Caco-2 (cell line): ENCODE measurements around the gene KCTD21. TPM values are rescaled to one million over a fixed set of nuclear protein-coding genes. Genes with fewer than 3 reads are reported as not detected.

ENCODE experiments used
- BruUV-seq: library from RNA; stranded (reverse); fragments of 400-500 nt; replicated peaks from 2 replicates; lab custom pipeline; 2021; lab: Mats Ljungman, UMichigan
- CTCF ChIA-PET: fragments of 300-600 bp; sonication (Branson Sonifier 250); formaldehyde crosslinking; loops from one replicate; lab custom pipeline; 2022; ENCODE audit warnings: antibody characterized with exemption; lab: Charles Lee
- POLR2A ChIA-PET: fragments of 300-600 bp; sonication (Branson Sonifier 250); formaldehyde crosslinking; loops from one replicate; lab custom pipeline; 2022; ENCODE audit warnings: antibody characterized with exemption; lab: Charles Lee
- DNase-seq, 2 experiments: peaks; one replicate each; pipeline versions ENCODE4 v3.0.0 to v3.0.0-alpha.2; 2020 to 2022
- H3K27me3 ChIP-seq: replicated peaks from 2 replicates; pipeline ENCODE4 v1.6.0; 2011; ENCODE audit warnings: low read length; ENCODE audit not compliant: control insufficient read depth, insufficient read depth
- H3K36me3 ChIP-seq: 2 replicates; pipeline ENCODE4 v1.5.1; 2011; ENCODE audit warnings: low read length; ENCODE audit not compliant: control insufficient read depth, insufficient read depth
- H3K4me1 ChIP-seq: fragments of 250-450 bp; sonication (Bioruptor Pico); 2 replicates; pipeline ENCODE4 v1.5.1; 2020; ENCODE audit warnings: mild to moderate bottlenecking
- H3K4me3 ChIP-seq: 2 replicates; pipeline ENCODE4 v1.5.1; 2011; ENCODE audit warnings: low read depth, mild to moderate bottlenecking, control low read depth, low read length
- H3K9me3 ChIP-seq: fragments of 250-450 bp; sonication (Bioruptor Pico); 2 replicates; pipeline ENCODE4 v1.5.1; 2020; ENCODE audit warnings: mild to moderate bottlenecking, moderate library complexity
- H3K27ac Mint-ChIP-seq: one replicate; pipeline ENCODE4 v1.8.0; 2022; ENCODE audit warnings: mixed read lengths; ENCODE audit not compliant: unreplicated experiment
- H3K27me3 Mint-ChIP-seq: one replicate; pipeline ENCODE4 v1.8.0; 2022; ENCODE audit warnings: mixed read lengths; ENCODE audit not compliant: insufficient read depth, unreplicated experiment
- H3K36me3 Mint-ChIP-seq: one replicate; pipeline ENCODE4 v1.8.0; 2022; ENCODE audit warnings: mild to moderate bottlenecking, mixed read lengths; ENCODE audit not compliant: insufficient read depth, unreplicated experiment
- H3K4me1 Mint-ChIP-seq: one replicate; pipeline ENCODE4 v1.8.0; 2022; ENCODE audit warnings: low read depth, mixed read lengths; ENCODE audit not compliant: unreplicated experiment
- H3K4me3 Mint-ChIP-seq: one replicate; pipeline ENCODE4 v1.8.0; 2022; ENCODE audit warnings: mild to moderate bottlenecking, moderate library complexity, mixed read lengths; ENCODE audit not compliant: unreplicated experiment
- H3K9me3 Mint-ChIP-seq: one replicate; pipeline ENCODE4 v1.8.0; 2022; ENCODE audit warnings: mixed read lengths; ENCODE audit not compliant: unreplicated experiment
- CTCF ChIP-seq, 2 experiments: fragments of 200-600 bp in 1 of 2; IDR thresholded peaks; 1 replicate in 1 of 2; 2 replicates in 1 of 2; pipeline versions ENCODE4 v1.5.1 to v1.8.0; 2011 to 2022; ENCODE audit warnings: antibody characterized with exemption in 1 of 2, control low read depth in 1 of 2, inconsistent platforms in 1 of 2, low read depth in 1 of 2, low read length in 1 of 2, mild to moderate bottlenecking in 1 of 2, moderate library complexity in 1 of 2; ENCODE audit not compliant: insufficient read depth in 1 of 2, severe bottlenecking in 1 of 2, unreplicated experiment in 1 of 2
- intact Hi-C: fragments of 100-400 bp; cut with micrococcal nuclease; formaldehyde crosslinking; loops from one replicate; pipeline ENCODE4 v1.10.0; 2022; ENCODE audit not compliant: unreplicated experiment
- total RNA-seq: library from RNA; stranded (reverse); gene quantifications from 2 replicates; pipeline ENCODE4 v1.2.3, GENCODE V29; 2022

KCTD21 gene
- total RNA-seq, 1 experiment from 2014 or later = 6.4 TPM

- intact Hi-C loops = no loop called here
- no peaks in the 10 kb centered on the region for H3K27me3 Mint-ChIP-seq
- CTCF ChIA-PET = no interaction called here
These were observed 11.2 kb upstream of the KCTD21 start for GRCh38 chr11:78199653-78200015.

GRCh38 chr11:78199015-78199652 lies 10.7 kb upstream of the KCTD21 start:
- no peaks in the 10 kb centered on the region for H3K27me3 ChIP-seq
- peaks cover 14% of the 10 kb centered on the region for H3K36me3 Mint-ChIP-seq
- H3K27me3 Mint-ChIP-seq = no peaks in the 10 kb centered on the region
- no peak overlapping the region for H3K4me3 Mint-ChIP-seq
- ChIA-PET CTCF (no interaction called here), POLR2A (no interaction called here)
- no peak for TF ChIP-seq CTCF (IDR thresholded peaks at IDR 0.05; ENCODE audit: insufficient read depth in 1 of 2, low read depth in 1 of 2, low read length in 1 of 2, severe bottlenecking in 1 of 2, unreplicated experiment in 1 of 2)
- no peaks in the 10 kb centered on the region for H3K9me3 Mint-ChIP-seq
- no peak overlapping the region for H3K27ac Mint-ChIP-seq
- intact Hi-C loops = no loop called here
- H3K4me1 ChIP-seq = peaks cover 15% of the 10 kb centered on the region; the same call in 1 of the 2 replicates
- peak in 1 of 2 experiments; percentile 32 for DNase-seq
- no TSS peak for BruUV-seq
- H3K9me3 ChIP-seq = no peaks in the 10 kb centered on the region
- H3K4me3 ChIP-seq = no peak overlapping the region
- H3K4me1 Mint-ChIP-seq = peaks cover 16% of the 10 kb centered on the region
- no peaks in the 10 kb centered on the region for H3K36me3 ChIP-seq

More at GRCh38 chr11:78199653-78200015, 11.2 kb upstream of the KCTD21 start:
- peaks cover 15% of the 10 kb centered on the region; the same call in 1 of the 2 replicates for H3K4me1 ChIP-seq
- POLR2A ChIA-PET = no interaction called here
- Mint-ChIP-seq H3K4me1 (peaks cover 11% of the 10 kb centered on the region), H3K27ac (no peak overlapping the region), H3K36me3 (peaks cover 14% of the 10 kb centered on the region), H3K4me3 (no peak overlapping the region), H3K9me3 (no peaks in the 10 kb centered on the region)
- H3K36me3 ChIP-seq = no peaks in the 10 kb centered on the region
- no peak for TF ChIP-seq CTCF (IDR thresholded peaks at IDR 0.05; ENCODE audit: insufficient read depth in 1 of 2, low read depth in 1 of 2, low read length in 1 of 2, severe bottlenecking in 1 of 2, unreplicated experiment in 1 of 2)
- no peak overlapping the region for H3K4me3 ChIP-seq
- no peak for DNase-seq
- H3K9me3 ChIP-seq = no peaks in the 10 kb centered on the region
- BruUV-seq = no TSS peak
- no peaks in the 10 kb centered on the region for H3K27me3 ChIP-seq

GRCh38 chr11:78197816-78198215 lies 9.4 kb upstream of the KCTD21 start:
- no peak for TF ChIP-seq CTCF (IDR thresholded peaks at IDR 0.05; ENCODE audit: insufficient read depth in 1 of 2, low read depth in 1 of 2, low read length in 1 of 2, severe bottlenecking in 1 of 2, unreplicated experiment in 1 of 2)
- Histone ChIP-seq H3K27me3 (no peaks in the 10 kb centered on the region), H3K36me3 (no peaks in the 10 kb centered on the region), H3K9me3 (no peaks in the 10 kb centered on the region), H3K4me3 (no peak overlapping the region), H3K4me1 (peaks cover 13% of the 10 kb centered on the region; the same call in 1 of the 2 replicates)
- no TSS peak for BruUV-seq
- Mint-ChIP-seq H3K27me3 (no peaks in the 10 kb centered on the region), H3K27ac (no peak overlapping the region), H3K9me3 (no peaks in the 10 kb centered on the region), H3K36me3 (peaks cover 9% of the 10 kb centered on the region), H3K4me1 (peaks cover 16% of the 10 kb centered on the region), H3K4me3 (no peak overlapping the region)
- ChIA-PET POLR2A (no interaction called here), CTCF (no interaction called here)
- peak in 1 of 2 experiments; percentile 46 for DNase-seq
- intact Hi-C loops = no loop called here
